GM21576 (cell line): ENCODE data around the gene TRIM33.
"Not testable (repeated sequence)": the region's sequence is repeated elsewhere in the genome, so short reads cannot be mapped to it uniquely, and the experiment has no call there.

ENCODE experiments used
- ATAC-seq: cut with Tn5 transposase; IDR thresholded peaks from one replicate; pipeline ENCODE4 v1.9.1; 2021; ENCODE audit warnings: mild to moderate bottlenecking, moderate library complexity; ENCODE audit not compliant: unreplicated experiment

Gene TRIM33

DNA sequence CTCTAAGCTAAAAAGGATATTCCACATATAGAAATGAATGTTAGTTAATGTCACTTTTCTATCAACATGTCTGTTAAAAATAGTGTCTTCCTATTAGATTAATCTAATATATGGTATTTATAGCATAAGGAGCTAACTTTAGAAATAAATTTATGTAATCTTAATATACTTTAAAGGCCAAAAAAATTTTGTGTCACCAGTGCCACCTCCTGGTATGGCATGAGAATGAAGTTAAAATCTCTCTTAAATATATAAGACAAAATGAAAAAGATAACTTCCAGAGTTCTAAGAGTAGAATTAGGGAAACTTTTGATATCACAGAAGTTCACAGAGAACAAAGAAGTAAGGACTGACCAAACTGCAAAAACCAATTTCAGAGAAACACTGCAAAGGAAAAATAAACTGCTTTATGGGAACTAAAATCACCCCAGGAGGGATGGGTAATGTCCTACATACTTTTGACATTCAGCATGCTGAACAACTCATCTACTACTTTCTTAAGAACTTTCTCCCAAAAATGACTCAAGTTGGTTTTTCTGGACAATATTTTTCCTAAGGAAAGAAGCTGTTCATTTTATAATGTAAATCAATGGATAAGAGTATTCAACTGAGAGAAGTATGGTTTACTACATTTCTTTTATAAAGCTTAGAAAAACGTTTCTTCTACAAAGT is 82.8 kb downstream of the TRIM33 start:
- ATAC-seq, result no peak

DNA sequence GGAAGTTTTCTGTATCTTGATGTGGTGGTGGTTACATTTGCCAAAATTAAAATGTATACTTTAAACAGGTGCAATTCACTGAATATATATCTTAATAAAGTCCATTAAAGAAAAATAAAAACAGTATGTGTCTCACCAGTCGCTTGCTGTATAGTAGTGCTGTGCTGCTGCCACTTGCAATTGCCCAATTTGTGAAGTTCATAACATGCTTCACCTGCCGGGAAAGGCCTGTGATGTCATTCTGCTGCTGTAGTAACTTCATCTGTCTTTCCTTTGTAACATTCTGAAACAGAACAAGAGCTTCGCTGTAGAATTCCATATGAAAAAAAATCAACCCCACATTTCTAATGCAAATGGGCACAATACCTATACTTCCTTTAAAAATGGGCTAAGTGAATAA is 83.4 kb downstream of the TRIM33 start:
- ATAC-seq, result no peak

DNA sequence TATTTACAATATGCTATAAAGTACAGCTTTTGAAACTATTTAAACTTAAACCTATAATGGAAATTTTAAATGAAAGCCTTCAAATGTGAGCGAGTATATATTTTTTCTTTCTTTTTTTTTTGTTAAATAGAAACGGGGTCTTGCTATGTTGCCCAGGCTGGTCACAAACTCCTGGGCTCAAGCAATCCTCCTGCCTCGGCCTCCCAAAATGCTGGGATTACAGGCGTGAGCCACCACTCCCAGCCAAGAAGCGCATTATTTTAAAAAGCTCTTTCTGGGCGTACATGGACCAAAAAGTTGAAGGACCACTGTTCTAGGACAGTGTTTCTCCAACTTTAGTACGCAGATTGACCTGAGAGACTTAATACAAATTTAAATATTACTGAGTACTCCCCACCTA is 87.5 kb downstream of the TRIM33 start:
- ATAC-seq, result no peak

DNA sequence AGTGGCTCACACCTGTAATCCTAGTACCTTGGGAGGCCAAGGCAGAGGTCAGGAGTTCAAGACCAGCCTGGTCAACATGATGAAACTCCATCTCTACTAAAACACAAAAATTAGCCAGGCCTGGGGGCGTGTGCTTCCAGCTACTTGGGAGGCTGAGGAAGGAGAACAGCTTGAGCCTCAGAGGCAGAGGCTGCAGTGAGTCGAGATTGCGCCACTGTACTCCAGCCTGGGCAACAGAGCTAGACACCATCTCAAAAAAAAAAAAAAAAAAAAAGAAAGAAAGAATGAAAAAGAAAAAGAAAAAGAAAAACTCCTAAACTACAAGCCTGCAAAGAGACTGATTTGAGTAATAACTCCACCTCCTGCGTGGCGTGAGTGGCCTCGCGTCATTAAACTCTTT is 92.1 kb downstream of the TRIM33 start:
- ATAC-seq, result not testable (repeated sequence)

DNA sequence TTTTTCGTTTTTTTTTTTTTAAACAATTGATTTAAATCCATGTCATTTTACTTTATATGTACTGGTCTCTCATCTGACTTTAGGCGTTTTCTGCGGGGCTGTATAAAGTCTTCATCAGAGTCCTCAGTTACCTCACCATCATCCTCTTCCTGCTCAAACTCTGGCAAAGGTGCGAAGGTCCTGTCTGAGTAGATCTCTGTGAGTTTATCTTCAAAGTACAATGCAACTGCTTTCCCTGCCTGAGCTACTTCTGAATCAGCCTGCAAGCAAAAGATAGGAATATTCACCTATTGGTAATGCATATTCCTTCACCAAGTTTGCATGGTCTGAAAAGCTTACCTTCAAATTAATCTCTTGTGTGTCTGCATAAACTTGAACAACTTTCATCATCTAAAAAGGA is 113.4 kb downstream of the TRIM33 start:
- ATAC-seq, result no peak

DNA sequence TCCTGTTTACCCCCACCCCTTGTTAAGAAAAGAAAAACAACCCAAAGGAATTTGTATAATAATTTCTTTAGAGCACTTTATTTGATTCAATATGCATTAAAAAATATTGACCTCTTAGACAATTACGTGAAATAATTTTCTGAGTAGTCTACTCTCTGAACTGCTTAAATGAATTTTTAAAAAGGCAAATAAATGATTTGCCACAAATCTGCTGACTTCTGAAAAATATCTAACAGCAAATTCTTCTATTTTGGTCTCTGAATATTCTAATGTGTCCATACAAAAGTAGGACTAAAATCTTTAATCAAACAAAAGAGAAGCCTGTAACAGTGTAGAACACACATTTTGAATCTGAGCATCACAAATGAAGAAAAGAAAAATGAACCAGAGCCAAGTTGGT is 115.1 kb downstream of the TRIM33 start:
- no peak for ATAC-seq

DNA sequence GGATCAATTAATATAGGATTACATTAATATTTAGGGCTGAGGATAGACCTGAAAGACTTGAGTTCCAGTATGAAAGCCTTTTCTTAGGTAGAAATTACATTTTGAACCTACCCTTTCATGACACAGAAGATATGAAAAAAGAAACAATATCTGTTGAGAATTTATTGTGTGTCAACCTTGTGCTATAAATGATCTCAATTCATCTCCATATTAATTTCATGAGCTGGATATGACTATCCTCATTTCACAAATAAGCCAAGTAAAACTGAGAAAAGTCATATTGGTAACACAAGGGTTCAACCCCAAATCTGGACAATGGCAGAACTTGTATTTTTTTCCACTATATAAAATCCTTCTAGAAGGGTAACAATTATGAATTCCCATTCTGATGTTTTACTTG is 120.0 kb downstream of the TRIM33 start:
- no peak for ATAC-seq

DNA sequence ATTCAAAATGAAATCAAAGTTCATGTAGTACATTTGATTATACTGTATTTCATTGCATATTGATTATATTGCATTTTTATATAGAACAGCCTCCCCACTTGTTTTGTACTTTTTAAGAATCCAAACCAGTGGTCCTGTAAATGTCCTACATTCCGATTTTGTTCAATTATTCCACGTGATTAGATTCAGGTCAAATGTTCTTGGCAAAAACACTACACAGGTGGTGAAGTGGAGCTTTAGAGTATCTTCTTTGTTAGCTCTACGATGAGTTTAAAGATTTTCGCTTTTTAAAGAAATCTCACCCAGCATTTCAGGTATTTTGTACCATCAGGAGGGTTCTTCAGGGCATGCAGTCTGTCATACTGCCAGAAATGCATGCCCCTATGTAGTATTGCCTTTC is 120.6 kb downstream of the TRIM33 start:
- ATAC-seq, result no peak

DNA sequence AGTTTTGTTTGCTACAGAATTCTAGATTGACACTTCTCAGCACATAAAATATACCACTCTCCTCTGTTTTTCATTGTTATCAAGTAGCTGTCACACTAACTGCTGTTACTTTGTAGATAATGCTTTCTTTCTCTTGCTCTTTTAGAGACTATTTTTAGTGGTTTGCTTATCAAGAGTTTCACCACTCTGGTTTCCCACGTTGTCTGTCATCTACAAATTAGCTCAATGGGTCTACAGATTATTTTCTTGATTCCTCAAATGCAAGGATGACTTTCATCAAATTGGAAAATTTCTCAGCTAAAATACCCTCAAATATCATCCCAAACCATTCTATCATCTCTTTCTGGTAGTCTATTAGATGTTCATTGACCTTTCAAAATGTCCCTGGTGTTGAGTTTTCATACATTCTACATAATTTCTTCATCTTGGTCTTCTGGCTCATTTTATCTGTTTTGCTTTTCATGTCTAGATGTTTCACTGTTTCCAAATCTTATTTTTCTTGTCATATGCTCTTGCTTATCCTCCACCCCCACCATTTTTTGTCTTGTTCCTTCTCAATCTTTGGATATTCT is 122.5 kb downstream of the TRIM33 start:
- ATAC-seq, result no peak

DNA sequence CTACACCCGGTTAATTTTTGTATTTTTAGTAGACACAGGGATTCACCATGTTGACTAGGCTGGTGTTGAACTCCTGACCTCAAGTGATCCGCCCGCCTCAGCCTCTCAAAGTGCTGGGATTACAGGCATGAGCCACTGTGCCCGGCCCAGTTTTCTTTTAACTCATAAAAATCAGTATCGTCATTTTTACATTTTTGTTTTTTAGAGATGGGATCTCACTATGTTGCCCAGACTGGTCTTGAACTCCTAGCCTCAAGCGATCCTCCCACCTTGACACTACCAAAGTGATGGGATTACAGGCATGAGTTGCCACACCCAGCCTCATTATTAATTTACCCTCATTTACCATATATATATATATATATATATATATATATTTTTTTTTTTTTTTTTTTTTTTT is 123.4 kb downstream of the TRIM33 start:
- not testable (repeated sequence) for ATAC-seq

DNA sequence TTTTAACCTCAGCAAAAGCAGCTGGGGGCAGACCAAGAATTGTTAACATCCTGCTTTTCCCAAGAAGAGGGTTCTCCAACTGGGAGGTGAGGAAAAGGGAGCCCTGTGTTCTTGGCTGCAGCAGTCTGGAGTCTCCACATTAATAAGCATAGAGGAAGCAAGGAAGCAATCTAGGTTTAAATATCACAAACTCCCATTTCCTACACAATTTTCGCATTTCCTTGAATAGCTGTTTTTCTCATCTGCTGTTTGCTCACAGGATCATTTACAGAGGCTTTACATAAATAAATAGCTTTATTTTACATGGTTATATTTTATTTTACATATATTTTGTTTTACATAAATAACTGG is 124.0 kb downstream of the TRIM33 start:
- ATAC-seq, result no peak

DNA sequence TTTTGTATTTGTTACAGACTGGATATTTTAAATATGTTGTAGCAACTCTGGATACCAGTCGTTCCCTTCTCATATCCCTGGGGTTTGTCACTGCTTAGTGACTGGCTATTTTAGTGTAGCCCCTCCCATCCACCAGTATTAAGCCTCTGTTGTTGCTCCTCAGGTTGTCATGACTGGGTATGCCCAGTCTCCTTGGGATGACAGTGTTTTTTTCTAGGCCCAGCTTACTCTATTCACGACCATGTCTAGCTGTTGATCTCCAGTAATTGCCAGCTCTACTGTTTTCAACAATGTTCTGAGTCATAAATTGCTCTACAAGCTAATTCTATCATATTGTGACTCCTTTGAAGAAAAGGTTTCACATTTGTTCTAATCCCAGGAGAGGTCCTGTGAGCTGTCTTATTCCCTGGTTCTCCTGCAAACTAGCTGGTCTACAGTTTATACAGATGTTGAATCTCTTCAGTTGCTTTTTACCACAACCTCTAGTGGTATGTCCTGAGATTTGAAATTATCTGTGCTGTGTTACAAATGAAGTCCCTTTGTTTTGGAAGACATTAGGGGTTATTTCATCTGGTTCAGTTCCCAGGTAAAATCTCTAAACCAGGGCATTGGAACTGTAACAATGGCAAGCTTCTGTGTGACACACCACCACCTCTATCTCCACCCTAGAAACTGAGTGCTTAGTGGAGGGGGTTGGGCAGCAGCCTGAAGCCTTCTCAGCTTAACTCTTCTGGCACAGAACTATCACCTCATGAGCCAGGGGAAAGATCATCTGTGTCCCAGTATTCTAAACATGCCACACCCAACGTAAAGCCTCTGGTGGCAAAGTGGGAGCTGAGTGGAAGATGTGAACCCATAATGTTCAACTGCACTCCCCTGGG is 124.6 kb downstream of the TRIM33 start:
- no peak for ATAC-seq

DNA sequence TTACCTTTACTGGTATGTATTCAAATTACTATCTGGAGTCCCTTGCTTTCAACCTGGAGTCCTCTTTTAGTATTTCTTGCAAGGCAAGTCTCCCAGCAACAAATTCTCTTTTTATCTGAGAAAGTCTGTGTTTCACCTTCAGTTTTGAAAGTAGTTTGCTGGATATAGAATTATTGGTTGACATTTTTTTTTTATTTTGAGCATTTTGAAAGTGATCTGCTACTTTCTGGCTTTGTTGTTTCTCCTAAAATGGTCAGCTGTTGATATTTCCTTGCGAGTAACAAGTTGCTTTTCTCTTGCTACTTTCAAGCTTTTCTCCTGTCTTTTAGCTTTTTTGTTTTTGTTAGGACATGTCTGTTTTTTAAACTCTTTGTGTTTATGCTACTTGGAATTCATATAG is 126.1 kb downstream of the TRIM33 start:
- ATAC-seq, result no peak

DNA sequence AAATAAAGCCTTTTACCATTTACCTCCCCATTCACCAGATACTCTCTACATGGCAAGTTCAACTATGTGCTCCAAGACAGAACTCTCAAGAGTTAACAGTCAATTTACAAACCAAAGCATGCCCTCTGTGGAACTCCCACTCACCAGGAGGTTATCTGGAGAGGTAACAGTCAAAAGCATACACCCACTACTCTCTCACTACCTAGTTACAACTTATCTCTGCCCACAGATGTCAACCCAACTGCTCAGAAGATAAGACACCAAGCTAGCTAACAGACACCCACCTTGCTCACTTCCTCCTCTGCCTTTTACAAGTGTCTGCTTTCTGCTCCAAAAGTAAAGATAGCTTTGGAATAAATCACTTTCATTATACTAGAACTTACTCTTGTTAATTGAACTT is 131.0 kb downstream of the TRIM33 start:
- ATAC-seq, result no peak

DNA sequence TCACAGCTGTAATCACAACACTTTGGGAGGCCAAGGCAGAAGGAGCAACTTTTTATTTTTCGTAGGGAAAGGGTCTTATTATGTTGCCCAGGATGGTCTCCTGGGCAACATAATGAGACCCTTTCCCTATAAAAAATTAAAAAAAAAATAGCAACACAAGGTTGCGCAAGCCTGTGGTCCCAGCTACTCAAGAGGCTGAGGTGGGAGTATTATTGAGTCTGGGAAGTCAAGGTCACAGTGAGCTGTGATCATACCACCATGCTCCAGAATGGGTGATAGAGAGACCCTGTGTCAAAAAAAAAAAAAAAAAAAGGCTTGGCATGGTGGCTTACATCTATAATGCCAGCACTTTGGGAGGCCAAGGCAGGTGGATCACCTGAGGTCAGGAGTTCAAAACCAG is 131.6 kb downstream of the TRIM33 start:
- ATAC-seq, result no peak

DNA sequence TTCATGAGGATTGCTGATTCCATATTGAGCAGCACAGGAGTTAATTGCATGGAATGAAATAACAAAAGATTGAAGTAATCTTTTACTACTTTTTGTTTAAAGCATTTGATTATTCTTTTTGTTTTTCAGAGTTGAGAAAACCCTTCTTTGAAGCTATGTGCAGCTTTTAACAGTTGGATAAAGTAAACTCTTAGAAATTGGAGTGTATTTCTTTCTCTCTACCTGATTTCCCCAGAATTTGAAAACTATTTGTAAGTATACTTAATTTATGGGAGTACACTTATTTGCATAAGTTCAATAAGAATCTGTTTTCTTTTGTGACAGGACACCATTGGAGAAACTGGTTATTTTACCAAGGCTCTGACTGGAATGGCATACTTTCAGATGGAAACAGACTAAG is 133.6 kb downstream of the TRIM33 start:
- ATAC-seq, result no peak

DNA sequence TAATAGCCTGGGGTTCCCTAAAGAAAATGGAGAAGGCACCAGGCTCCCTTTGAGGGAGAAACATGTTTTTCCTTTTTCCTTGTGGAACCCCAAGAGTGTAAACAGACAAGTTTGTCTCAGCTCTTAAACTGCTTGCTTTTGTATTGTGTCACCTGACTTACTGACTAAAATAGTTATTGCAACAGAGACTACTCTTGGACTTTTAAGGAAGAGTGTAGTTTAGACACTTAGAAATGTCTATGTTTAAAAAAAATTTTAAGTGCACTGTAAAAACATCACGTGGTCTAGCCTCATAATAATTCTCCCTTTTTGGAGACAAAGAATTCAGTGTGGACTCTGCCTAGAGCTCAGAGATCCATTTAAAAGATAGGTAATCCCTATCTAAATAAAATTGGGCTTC is 141.1 kb downstream of the TRIM33 start:
- no peak for ATAC-seq

DNA sequence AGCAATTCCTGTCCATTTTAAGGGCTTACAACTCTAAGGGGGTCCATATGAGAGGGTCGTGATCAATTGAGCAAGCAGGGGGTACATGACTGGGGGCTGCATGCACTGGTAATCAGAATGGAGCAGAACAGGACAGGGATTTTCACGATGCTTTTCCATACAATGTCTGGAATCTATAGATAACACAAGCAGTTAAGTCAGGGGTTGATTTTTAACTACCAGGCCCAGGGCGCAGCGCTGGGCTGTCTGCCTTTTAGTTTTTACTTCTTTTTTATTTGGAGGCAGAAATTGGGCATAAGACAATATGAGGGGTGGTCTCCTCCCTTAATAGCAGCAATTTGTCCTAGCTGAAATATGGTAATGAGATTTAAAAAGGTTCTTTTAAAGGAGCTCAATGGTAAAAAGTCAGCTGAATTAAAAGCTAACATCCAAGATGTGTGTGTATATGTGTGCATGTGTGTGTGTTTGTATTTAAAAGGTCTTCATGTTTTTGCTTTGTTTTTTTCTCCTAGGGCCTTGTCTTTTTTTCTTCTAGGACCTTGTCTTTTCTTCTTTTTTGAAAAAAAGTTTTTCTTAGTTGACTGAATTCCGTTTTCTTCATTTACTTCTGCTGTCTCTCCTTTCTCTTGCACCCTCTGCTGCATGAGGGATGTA is 141.6 kb downstream of the TRIM33 start:
- ATAC-seq, result not testable (repeated sequence)

DNA sequence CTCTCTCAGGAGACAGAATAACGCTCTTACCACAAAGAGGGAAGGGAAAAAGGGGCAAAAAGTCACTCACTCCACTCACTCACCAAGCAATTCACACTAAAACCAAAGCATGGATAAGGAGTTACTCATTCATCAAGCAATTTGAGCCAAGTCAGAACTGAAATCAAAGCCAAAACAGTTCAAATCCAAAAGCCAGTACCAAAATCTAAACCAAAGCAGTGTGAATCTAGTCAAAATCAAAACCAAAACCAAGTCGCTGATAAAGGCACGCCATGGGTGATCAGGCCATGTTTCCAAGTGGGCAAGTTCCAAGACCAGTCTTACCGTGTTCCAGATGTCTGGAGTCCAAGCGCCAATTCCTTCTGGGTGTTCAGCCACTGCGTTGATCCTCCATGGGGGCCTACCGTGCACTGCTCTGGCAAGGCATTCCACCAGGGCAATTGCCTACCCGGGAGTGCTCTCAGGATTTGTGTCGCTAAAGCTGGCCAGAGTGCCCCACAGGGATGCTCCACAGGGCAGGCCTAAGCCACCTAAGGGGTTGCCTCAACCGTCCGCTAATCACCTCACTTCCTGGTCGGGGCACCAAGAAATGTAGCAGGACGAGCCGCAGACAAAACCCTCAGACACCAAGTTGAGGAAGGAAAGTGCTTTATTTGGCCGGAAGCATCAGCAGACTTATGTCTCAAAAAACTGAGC is 142.3 kb downstream of the TRIM33 start:
- ATAC-seq, result no peak

DNA sequence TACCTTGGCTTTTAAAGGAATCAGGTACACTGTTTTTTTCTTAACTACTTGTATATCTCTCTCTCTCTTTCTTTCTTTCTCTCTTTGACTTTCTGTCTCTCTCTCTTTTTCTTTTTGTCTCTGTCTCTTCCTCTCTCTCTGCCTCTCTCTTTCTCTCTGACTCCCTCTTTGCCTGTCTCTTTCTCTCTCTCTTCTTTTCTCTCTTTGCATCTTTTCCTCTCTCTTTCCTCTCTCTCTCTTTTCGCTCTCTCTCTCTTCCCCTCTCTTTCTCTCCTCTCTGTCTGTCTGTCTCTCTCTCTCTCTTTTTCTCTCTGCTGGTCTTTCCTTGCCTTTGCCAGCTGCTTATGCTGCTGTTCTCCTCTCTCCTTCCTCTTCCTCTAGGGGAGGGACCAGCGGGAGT is 143.2 kb downstream of the TRIM33 start:
- ATAC-seq, result no peak

DNA sequence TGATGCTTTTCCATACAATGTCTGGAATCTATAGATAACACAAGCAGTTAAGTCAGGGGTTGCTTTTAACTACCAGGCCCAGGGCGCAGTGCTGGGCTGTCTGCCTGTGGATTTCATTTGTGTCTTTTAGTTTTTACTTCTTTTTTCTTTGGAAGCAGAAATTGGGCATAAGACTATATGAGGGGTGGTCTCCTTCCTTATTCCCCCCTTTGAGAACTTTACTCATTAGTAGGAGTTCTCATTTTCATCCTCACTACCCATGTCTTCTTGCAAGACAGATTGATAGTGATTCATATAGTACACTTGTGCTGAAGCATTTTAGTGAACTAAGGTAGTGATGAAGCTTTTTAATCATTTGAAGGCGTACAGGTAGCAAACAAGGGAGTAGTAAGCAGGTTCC is 147.8 kb downstream of the TRIM33 start:
- not testable (repeated sequence) for ATAC-seq
